GM21717 (cell line): ENCODE measurements around the gene TAF15.

Experiments used
- ATAC-seq: cut with Tn5 transposase; IDR thresholded peaks from one replicate; pipeline ENCODE4 v1.9.1; 2021; ENCODE audit warnings: mild to moderate bottlenecking, moderate library complexity; ENCODE audit not compliant: unreplicated experiment

TAF15 gene

GRCh38 chr17:35786941-35787432 lies 22.3 kb upstream of the TAF15 start:
- no peak for ATAC-seq

GRCh38 chr17:35788477-35789368 lies 20.6 kb upstream of the TAF15 start:
- ATAC-seq, result no peak

DNA sequence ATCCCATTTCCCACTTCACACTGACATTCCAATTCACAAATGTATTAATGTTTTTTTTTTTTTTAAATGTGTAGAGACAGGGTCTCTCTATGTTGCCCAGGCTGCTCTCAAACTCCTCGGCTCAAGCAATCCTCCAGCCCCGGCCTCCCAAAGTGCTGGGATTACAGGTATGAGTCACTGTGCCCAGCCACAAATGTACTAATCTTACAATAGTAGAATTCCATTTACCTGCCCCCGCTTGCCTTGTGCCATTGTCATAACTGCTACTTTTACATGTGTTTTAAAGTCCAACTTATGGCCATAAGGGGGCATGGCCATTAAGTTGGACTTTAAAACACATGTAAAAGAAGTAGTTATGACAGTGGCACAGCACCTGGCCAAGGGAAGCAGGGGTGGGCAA lies 18.4 kb upstream of the TAF15 start:
- no peak for ATAC-seq

GRCh38 chr17:35791681-35792350 lies 17.5 kb upstream of the TAF15 start:
- no peak for ATAC-seq

DNA sequence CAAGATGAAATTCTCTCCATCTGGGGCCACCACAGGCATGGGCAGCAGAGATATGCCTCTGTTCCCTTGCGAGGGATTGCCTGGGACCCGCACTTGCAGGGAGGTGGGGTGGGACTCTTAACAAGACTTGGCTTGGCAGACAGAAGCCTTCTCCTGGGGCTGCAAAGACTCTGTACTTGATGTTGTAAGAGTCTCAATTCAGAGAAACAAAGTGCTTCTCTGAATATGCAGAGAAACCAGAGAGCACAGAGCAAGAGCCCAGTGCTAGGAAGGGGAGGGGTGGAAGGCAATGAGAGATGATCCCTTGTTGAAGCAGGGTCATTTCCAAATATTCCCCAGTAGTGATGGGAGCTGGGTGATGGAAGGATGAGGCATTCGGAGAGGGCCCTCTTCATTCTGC lies 16.0 kb upstream of the TAF15 start:
- ATAC-seq, result no peak

- no peak for ATAC-seq
Measured at GRCh38 chr17:35795007-35795870, 14.0 kb upstream of the TAF15 start, which contains the start of gene MMP28. Gene MMP28, minus strand, starts transcription at chr17:35795641. Its CDS starts 264 bp downstream, at chr17:35795377.

- no peak for ATAC-seq
Measured at GRCh38 chr17:35795871-35796265, 13.4 kb upstream of the TAF15 start.

GRCh38 chr17:35796942-35797341 lies 12.3 kb upstream of the TAF15 start:
- ATAC-seq, result no peak

- ATAC-seq, result no peak
Measured at GRCh38 chr17:35797370-35797769, 11.9 kb upstream of the TAF15 start.

GRCh38 chr17:35797918-35798317 lies 11.4 kb upstream of the TAF15 start:
- ATAC-seq, result no peak

GRCh38 chr17:35799942-35800341 lies 9.3 kb upstream of the TAF15 start:
- ATAC-seq, result no peak

GRCh38 chr17:35801583-35802224 lies 7.6 kb upstream of the TAF15 start:
- no peak for ATAC-seq

DNA sequence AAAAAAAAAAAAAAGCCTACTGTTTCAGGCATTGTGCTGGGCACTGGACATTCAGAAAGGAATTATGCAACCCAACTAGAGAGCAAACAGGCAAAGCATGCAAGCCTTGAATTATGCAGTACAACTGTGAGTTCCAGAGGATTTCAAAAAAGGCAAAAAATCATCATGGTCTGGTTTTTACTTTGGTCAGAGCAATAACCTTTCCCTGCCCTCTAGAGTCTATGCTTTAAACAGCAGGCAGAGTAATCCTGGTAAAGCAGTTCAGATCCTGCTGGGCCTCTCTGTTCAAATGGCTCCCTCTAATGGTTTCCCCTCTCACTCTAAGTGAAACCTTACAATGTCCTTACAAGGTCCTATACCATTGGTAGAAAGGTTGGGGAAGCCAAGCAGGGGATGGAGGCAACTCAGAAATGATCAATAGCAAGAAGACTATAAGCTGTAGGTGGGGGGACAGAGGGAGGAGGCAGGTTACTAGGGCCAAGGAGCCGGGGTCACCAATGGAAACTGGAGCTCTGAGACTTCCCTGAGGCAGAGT lies 4.6 kb upstream of the TAF15 start:
- ATAC-seq, result no peak

DNA sequence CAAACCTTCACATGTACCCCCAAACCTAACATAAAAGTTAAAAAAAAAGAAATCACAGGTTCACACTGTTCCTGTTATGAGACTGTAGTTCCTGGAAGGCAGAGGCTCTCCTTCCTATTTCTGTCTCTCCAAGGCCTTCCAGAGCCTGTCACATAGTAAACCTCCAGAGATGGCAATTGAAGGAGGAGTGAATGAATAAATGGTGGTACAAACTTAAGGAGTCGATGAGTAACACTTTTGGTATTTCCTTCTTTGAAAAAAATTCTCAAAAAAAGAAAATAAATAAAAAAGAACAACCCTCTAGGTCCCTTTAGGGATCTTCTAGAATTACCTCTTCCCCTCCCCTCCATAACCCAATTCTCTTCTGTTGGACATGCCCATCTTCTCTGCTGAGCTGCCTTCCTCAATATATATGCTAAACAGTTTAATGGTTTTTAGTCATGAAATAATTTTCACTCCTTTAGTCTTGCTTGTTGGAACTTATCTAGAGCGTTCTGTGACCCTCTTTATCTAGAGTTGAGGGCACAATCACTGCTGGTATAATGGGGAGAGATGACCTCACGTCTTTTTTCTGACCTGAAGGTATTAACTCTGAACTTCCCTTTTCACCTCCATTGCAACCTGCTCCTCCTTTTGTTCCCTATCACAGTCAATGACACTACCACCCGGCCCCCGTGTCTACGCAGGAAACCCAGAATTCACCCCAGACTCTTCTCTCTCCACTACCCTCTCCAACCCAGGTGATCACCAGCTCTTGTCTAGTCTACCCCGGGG lies 1.7 kb upstream of the TAF15 start:
- no peak for ATAC-seq

- peak; percentile 5 for ATAC-seq
Measured at GRCh38 chr17:35808240-35808961, 883 bp upstream of the TAF15 start.

DNA sequence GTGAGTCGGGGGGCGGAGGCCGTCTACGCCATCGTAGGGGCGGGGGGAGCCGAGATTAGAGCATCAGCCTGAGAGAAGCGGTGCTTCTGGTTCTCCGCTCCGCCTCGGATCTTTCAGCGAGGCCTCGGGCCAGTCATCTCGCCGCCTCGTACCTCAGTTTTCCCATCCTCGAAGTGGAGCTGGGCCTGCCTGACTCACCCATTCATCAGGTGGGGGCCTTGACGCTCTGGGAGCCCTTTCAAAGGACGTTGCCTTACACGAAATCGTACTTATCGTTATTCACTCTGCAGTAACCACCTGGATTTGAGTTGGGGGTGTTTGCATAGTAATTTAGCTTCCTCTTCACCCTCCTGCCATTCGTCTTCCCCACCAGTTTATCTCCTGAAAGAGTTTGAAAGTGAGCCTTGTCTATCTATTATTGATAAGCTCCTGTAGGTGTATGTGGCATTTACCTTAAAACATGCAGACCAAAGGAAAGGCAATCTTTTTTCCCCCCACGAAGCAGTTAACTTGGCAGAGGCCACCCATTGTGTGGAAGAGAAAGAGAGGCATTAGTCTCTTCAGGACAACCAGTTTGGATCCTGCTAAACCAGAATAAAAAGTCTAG lies 674 bp downstream of the TAF15 start:
- ATAC-seq, result no peak

DNA sequence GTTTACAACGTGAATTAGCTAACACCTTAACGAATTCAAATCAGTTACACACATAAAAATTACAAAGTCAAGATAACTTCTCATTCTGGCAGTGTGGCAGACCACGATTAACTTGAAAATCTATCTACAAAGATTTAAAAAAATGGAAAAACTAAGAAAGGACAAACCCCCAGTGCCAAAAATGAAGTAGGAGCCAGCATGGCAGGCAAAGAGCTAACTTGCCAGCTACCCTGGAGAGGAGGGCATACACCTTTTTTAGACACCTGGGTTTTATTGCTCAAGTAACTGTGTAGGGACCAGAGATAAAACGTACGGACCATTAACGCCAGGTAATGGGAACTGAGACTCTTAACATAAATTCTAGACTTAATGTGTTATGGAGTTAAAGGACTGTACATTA lies 2.5 kb downstream of the TAF15 start:
- ATAC-seq, result no peak

- no peak for ATAC-seq
Measured at GRCh38 chr17:35812456-35812855, 3.2 kb downstream of the TAF15 start.
